HEK293 (cell line): Measurements from ENCODE around the gene DDX24.

Source experiments
- CTCF ChIA-PET: fragments of 350-600 bp; formaldehyde crosslinking; extraction: SDS; loops from one replicate; lab custom pipeline; 2021; ENCODE audit warnings: antibody characterized with exemption; lab: Yijun Ruan, JAX
- POLR2A ChIA-PET: fragments of 300-600 bp; formaldehyde crosslinking; extraction: SDS; loops from one replicate; lab custom pipeline; 2020; ENCODE audit warnings: antibody characterized with exemption, inconsistent platforms; lab: Yijun Ruan, JAX
- H3K27ac ChIP-seq: fragments of 200-500 bp; sonication (Bioruptor generic); 2 replicates; pipeline ENCODE4 v1.5.1; 2014; ENCODE audit warnings: low read depth, low read length, control low read depth, inconsistent platforms; ENCODE audit errors: extremely low read depth
- H3K36me3 ChIP-seq, 2 experiments: fragments of 200-500 bp in 1 of 2; sonication (Bioruptor generic) in 1 of 2; 1 replicate in 1 of 2; 2 replicates in 1 of 2; pipeline ENCODE4 v1.5.1; 2014 to 2017; ENCODE audit warnings: inconsistent platforms in 2 of 2, low read length in 2 of 2; ENCODE audit not compliant: control insufficient read depth in 2 of 2, insufficient read depth in 1 of 2
- H3K4me1 ChIP-seq: fragments of 200-500 bp; sonication (Bioruptor generic); 2 replicates; pipeline ENCODE4 v1.5.1; 2014; ENCODE audit warnings: mild to moderate bottlenecking, low read length, inconsistent platforms; ENCODE audit not compliant: control insufficient read depth, insufficient read depth
- H3K4me3 ChIP-seq: 2 replicates; pipeline ENCODE4 v1.5.1; 2011; ENCODE audit warnings: low read depth, mild to moderate bottlenecking, control low read depth, low read length, moderate library complexity
- H3K9me3 ChIP-seq: fragments of 200-500 bp; sonication (Bioruptor generic); 2 replicates; pipeline ENCODE4 v1.5.1; 2014; ENCODE audit warnings: low read depth, low read length, inconsistent platforms; ENCODE audit not compliant: control insufficient read depth, insufficient read depth
- AEBP2 ChIP-seq: fragments of 450-650 bp; formaldehyde crosslinking; IDR thresholded peaks from 2 replicates; pipeline ENCODE4 v1.5.1; 2016; ENCODE audit warnings: missing biosample characterization, missing genetic modification characterization, borderline replicate concordance
- CTCF ChIP-seq: fragments of 450-650 bp; formaldehyde crosslinking; IDR thresholded peaks from 2 replicates; pipeline ENCODE4 v1.5.1; 2016; ENCODE audit warnings: missing biosample characterization, missing genetic modification characterization
- HOXD13 ChIP-seq: sonication (generic); formaldehyde crosslinking; IDR thresholded peaks from 2 replicates; pipeline ENCODE4 v1.8.0; 2022; ENCODE audit warnings: missing genetic modification reagents, borderline replicate concordance
- KLF8 ChIP-seq: fragments of 450-650 bp; formaldehyde crosslinking; IDR thresholded peaks from 2 replicates; pipeline ENCODE4 v1.5.1; 2016; ENCODE audit warnings: missing biosample characterization, missing genetic modification characterization
- PRDM10 ChIP-seq: fragments of 450-650 bp; formaldehyde crosslinking; IDR thresholded peaks from 2 replicates; pipeline ENCODE4 v1.5.1; 2016; ENCODE audit warnings: missing biosample characterization, missing genetic modification characterization
- PRDM6 ChIP-seq: fragments of 450-650 bp; formaldehyde crosslinking; IDR thresholded peaks from 2 replicates; pipeline ENCODE4 v1.5.1; 2017; ENCODE audit warnings: missing biosample characterization, missing genetic modification characterization
- ZNF140 ChIP-seq: fragments of 450-650 bp; formaldehyde crosslinking; IDR thresholded peaks from 2 replicates; pipeline ENCODE4 v1.5.1; 2016; ENCODE audit warnings: missing biosample characterization, missing genetic modification characterization
- ZNF155 ChIP-seq: fragments of 450-650 bp; formaldehyde crosslinking; IDR thresholded peaks from 2 replicates; pipeline ENCODE4 v1.5.1; 2016; ENCODE audit warnings: missing biosample characterization, missing genetic modification characterization
- ZNF19 ChIP-seq: fragments of 450-650 bp; formaldehyde crosslinking; IDR thresholded peaks from 2 replicates; pipeline ENCODE4; 2016; ENCODE audit warnings: missing biosample characterization, missing genetic modification characterization, low read depth
- ZNF248 ChIP-seq: fragments of 450-650 bp; formaldehyde crosslinking; IDR thresholded peaks from 2 replicates; pipeline ENCODE4 v1.5.1; 2017; ENCODE audit warnings: missing biosample characterization, missing genetic modification characterization
- ZNF266 ChIP-seq: fragments of 450-650 bp; formaldehyde crosslinking; IDR thresholded peaks from 2 replicates; pipeline ENCODE4 v1.5.1; 2016; ENCODE audit warnings: missing biosample characterization, missing genetic modification characterization, low read depth
- ZNF350 ChIP-seq: fragments of 450-650 bp; formaldehyde crosslinking; IDR thresholded peaks from 2 replicates; pipeline ENCODE4 v1.5.0; 2017; ENCODE audit warnings: missing biosample characterization, mild to moderate bottlenecking, missing genetic modification characterization
- ZNF501 ChIP-seq: fragments of 450-650 bp; formaldehyde crosslinking; IDR thresholded peaks from 2 replicates; pipeline ENCODE4 v1.5.1; 2016; ENCODE audit warnings: missing biosample characterization, missing genetic modification characterization
- ZNF514 ChIP-seq: fragments of 450-650 bp; formaldehyde crosslinking; IDR thresholded peaks from 2 replicates; pipeline ENCODE4 v1.5.1; 2016; ENCODE audit warnings: missing biosample characterization, missing genetic modification characterization
- ZNF585B ChIP-seq: fragments of 450-650 bp; formaldehyde crosslinking; IDR thresholded peaks from 2 replicates; pipeline ENCODE4 v1.5.1; 2016; ENCODE audit warnings: missing biosample characterization, missing genetic modification characterization
- ZNF596 ChIP-seq: fragments of 450-650 bp; IDR thresholded peaks from 2 replicates; pipeline ENCODE4 v1.5.0; 2018; ENCODE audit warnings: missing biosample characterization, mild to moderate bottlenecking, missing genetic modification characterization, moderate library complexity
- ZNF610 ChIP-seq: fragments of 450-650 bp; formaldehyde crosslinking; IDR thresholded peaks from 2 replicates; pipeline ENCODE4 v1.5.1; 2016; ENCODE audit warnings: missing biosample characterization, missing genetic modification characterization, borderline replicate concordance
- ZNF621 ChIP-seq: fragments of 450-650 bp; formaldehyde crosslinking; IDR thresholded peaks from 2 replicates; pipeline ENCODE4 v1.5.1; 2017; ENCODE audit warnings: missing biosample characterization, missing genetic modification characterization
- ZNF664 ChIP-seq: fragments of 450-650 bp; formaldehyde crosslinking; IDR thresholded peaks from 2 replicates; pipeline ENCODE4 v1.5.1; 2016; ENCODE audit warnings: missing biosample characterization, missing genetic modification characterization
- ZNF704 ChIP-seq: fragments of 450-650 bp; formaldehyde crosslinking; IDR thresholded peaks from 2 replicates; pipeline ENCODE4 v1.5.1; 2016; ENCODE audit warnings: missing biosample characterization, missing genetic modification characterization
- ZNF76 ChIP-seq: fragments of 450-650 bp; formaldehyde crosslinking; IDR thresholded peaks from 2 replicates; pipeline ENCODE4; 2016; ENCODE audit warnings: low read depth, missing biosample characterization, missing genetic modification characterization, borderline replicate concordance
- ZNF785 ChIP-seq: fragments of 450-650 bp; formaldehyde crosslinking; IDR thresholded peaks from 2 replicates; pipeline ENCODE4 v1.5.1; 2016; ENCODE audit warnings: missing biosample characterization, missing genetic modification characterization
- ZXDB ChIP-seq: fragments of 450-650 bp; formaldehyde crosslinking; IDR thresholded peaks from 2 replicates; pipeline ENCODE4 v1.5.1; 2016; ENCODE audit warnings: missing biosample characterization, missing genetic modification characterization

Gene DDX24

GRCh38 chr14:94097091-94097490 lies 16.1 kb upstream of the DDX24 start:
- H3K9me3 ChIP-seq: no peaks in the 10 kb centered on the region
- ChIA-PET POLR2A (no interaction called here), CTCF (interaction anchor here (0.6 kb wide), 1 partner anchor 42 kb away, joined by 3 read pairs; no protein-coding TSS in a partner anchor)
- no peaks in the 10 kb centered on the region for H3K4me1 ChIP-seq
- no peak overlapping the region for H3K27ac ChIP-seq
- peaks cover 0 to 25% of the 10 kb centered on the region in 2 experiments; a peak in 1 of 3 replicates for H3K36me3 ChIP-seq
- H3K4me3 ChIP-seq: no peak overlapping the region
- TF ChIP-seq ZNF155 (tag by site-specific recombination): no peak
- TF ChIP-seq ZNF585B (tag by site-specific recombination): no peak
- TF ChIP-seq ZNF266: no peak
- no peak for TF ChIP-seq AEBP2 (tag by site-specific recombination)
- TF ChIP-seq KLF8: no peak
- TF ChIP-seq ZNF248 (tag by site-specific recombination): no peak
- TF ChIP-seq CTCF: no peak
- TF ChIP-seq, all 188 proteins: peak for 0

GRCh38 chr14:94093418-94093817 lies 12.4 kb upstream of the DDX24 start:
- Histone ChIP-seq H3K4me1 (no peaks in the 10 kb centered on the region), H3K27ac (no peak overlapping the region), H3K9me3 (no peaks in the 10 kb centered on the region), H3K36me3 (peaks cover 0 to 18% of the 10 kb centered on the region in 2 experiments; a peak in 1 of 3 replicates), H3K4me3 (no peak overlapping the region)
- POLR2A ChIA-PET: no interaction called here
- CTCF ChIA-PET: interaction anchor here (1.1 kb wide), 1 partner anchor 26 kb away, joined by 3 read pairs; no protein-coding TSS in a partner anchor
- TF ChIP-seq ZNF514 (tag by site-specific recombination) (no peak), ZNF140 (tag by site-specific recombination) (no peak)

- no peak overlapping the region for H3K27ac ChIP-seq
- ChIA-PET POLR2A (no interaction called here), CTCF (interaction anchor here (0.6 to 3.1 kb wide), 3 partner anchors 8 to 91 kb away, joined by 3 to 12 read pairs (median 3); partner anchors contain the start of genes DDX24 and IFI27L1)
- no peak overlapping the region for H3K4me3 ChIP-seq
- H3K36me3 ChIP-seq: no peaks in the 10 kb centered on the region
- H3K4me1 ChIP-seq: no peaks in the 10 kb centered on the region
- no peaks in the 10 kb centered on the region for H3K9me3 ChIP-seq
- no peak for TF ChIP-seq ZNF350
- TF ChIP-seq ZNF621 (tag by site-specific recombination): no peak
- TF ChIP-seq ZNF704: no peak
- no peak for TF ChIP-seq ZNF785 (tag by site-specific recombination)
- TF ChIP-seq ZNF76: no peak
- no peak for TF ChIP-seq ZNF664 (tag by site-specific recombination)
- no peak for TF ChIP-seq HOXD13 (CRISPR knock-in tag)
- no peak for TF ChIP-seq ZNF19 (tag by site-specific recombination)
- TF ChIP-seq PRDM6 (tag by site-specific recombination): no peak
- no peak for TF ChIP-seq ZNF501 (tag by site-specific recombination)
- no peak for TF ChIP-seq ZNF596
- no peak for TF ChIP-seq ZNF610 (tag by site-specific recombination)
- TF ChIP-seq PRDM10: no peak
- TF ChIP-seq ZXDB: no peak
These were observed 8.5 kb upstream of the DDX24 start for GRCh38 chr14:94089479-94089878.
